Measurements from ENCODE around the gene INSM2.

Gene INSM2

DNA sequence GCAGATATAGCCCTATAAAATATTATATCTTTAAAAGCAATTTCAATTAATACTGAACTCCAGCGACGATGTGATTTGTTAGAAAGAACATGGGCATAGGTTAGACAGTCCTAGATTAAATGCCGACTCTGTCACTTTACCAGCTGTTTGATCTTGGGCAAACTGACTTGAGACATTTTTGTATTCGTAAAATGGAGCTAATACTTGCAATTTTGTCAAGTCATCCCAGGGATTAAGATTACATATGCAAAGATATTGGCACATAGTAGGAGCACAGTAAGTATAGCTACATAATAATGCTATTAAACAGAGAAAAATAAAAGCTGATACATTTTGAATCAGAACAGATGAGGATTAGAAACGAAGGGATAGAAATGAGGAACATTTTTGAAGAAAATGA is 9.0 kb downstream of the INSM2 start:
- DNase-seq (ENCODE audit: low read depth in 2 of 2) = no peak

DNA sequence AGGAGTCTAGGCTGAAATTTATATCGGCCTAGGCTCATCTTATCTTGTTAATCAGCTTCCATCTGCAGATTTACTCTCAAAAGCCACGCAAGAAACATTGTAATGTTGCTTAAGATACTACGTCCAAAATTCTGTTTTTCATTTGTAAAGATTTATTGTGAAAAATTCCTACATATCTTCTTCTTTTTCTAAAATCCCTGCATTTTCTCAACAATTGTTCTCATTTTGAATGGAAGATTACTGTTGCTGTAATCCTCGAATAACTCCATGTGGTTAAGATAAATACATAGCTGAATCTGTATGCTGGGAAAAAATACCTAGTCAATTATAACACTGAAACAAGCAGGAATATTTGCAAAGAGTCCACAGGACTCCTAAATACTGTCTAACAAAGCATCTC is 15.6 kb downstream of the INSM2 start:
- DNase-seq (ENCODE audit: low read depth in 2 of 2) = no peak

GRCh38 chr14:35551081-35551480 is 17.1 kb downstream of the INSM2 start:
- DNase-seq (ENCODE audit: low read depth in 2 of 2) = no peak

DNA sequence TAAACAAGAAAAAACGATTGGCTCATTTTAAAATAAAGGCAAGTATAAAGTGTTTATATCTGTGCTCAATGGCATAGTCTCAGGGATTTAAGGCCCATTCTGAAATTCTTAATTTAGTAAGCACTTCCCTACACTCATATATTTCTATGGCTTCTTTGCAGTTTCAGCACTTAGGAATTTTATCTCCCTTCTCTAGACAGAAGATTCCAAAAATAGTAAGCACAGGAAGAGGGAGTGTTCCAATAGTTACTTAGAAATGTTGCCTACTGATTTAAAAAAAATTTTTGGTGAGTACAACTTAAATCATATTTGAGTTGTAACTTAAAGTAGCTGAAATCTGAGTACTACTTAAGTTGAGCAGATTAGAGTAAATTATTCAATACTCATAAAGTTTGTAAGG is 19.8 kb downstream of the INSM2 start:
- no peak for DNase-seq (ENCODE audit: low read depth in 2 of 2)

DNA sequence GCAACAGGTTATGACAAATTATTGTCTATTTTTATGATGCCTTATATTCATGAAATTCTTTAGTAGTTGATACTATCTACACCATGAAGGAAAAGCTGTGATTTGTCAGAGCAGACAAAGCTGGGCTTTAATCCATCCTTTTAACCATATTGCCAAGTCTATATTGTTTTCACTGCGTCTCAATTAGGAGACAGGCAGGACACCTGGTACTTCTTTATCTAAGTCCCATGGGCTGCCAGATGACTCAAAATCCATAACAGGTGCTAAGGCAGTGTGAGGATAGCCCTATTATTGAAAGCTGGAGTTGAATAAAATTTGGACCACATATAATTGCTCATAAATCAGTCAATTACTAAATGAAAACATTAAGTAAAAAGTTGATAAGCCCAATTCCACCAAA is 22.6 kb downstream of the INSM2 start:
- DNase-seq (ENCODE audit: low read depth in 2 of 2) = no peak

- DNase-seq (ENCODE audit: low read depth in 2 of 2) = no peak
These were observed 23.3 kb downstream of the INSM2 start for GRCh38 chr14:35557221-35557747.

DNA sequence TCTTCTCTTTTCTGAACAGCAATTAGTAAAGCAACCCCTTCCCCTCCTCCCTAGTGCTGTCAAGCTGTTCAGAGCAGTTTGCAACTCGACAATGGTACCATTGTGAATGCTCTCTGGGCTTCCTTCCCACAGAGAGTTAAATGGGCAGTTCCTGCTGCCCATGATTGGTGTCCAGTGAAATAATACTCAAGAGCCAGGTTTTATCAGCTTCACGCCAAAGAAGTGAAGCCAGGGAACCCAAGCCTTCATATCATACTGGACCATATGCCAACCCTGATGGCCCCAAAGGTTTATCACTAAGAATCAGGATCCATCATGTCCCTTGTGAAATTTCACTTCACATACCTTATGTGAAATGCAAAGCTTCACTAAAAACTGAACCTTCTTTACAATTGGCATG is 24.7 kb downstream of the INSM2 start:
- DNase-seq (ENCODE audit: low read depth in 2 of 2) = no peak

DNA sequence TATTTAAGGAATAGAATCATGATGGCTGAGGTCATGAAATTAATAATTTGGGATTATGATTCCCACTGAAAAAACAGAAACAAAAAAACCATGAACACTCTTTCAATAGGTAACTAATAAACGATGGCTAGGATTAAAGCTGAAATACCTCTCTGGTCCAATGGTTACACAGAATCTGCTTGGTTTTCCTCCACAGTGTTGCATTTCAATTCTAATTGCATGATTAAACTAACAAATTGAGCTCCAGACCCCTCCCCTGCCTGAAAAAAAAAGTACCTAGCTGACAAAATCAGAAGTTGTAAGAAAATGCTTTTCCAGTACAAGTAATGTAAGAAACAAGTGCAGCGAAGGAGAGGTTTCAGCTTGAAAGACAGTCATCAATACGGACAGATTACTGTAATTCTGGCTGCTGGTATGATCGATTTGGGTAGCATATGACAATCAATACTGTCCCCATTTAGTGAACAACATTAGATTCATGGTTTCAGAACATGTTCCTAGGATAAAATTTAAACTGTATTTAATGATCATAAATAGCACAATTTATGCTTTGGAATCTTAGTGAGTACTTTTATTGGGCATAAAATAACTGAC is 32.0 kb downstream of the INSM2 start:
- DNase-seq (ENCODE audit: low read depth in 2 of 2) = no peak

GRCh38 chr14:35571598-35571997 is 37.6 kb downstream of the INSM2 start:
- DNase-seq (ENCODE audit: low read depth in 2 of 2) = no peak

GRCh38 chr14:35573911-35574310 is 39.9 kb downstream of the INSM2 start:
- DNase-seq (ENCODE audit: low read depth in 2 of 2) = no peak

DNA sequence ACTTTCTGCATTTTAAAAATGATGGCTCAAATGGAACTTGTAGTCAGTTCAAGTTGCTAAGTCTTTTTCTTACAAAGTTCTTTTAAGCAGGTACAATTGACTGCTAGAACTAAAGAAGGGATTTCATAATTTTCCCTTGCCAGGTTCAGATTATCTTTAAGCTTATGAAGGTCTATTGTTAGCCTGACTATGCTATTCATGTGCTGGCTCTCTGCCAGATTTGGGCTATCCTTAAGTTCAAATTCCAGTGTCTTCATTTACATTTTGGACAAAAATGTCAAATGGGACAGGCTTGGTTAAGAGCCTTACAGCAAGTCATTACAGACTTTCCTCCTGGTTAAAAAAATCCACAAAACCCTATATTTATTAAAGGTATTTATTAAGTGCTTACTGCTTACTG is 42.3 kb downstream of the INSM2 start:
- DNase-seq (ENCODE audit: low read depth in 2 of 2) = no peak

GRCh38 chr14:35576856-35577255 is 42.9 kb downstream of the INSM2 start:
- DNase-seq (ENCODE audit: low read depth in 2 of 2) = no peak

DNA sequence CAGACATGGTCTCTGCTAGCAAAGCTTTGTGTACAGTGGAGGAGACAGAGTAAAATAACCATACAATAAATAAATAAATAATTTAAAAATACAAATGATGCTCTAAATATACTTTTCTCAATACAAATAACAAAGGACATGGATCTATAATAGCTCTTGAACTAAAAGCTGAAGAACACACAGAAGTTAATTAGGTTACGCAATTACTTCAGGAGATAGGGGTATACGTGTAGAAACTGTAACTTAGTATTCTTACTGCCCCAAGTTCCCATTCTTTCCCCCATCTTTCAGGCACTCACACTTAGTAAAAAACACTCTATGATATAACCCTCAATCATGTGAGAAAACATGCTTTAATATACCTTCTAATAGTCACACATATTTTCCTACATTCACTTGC is 44.2 kb downstream of the INSM2 start:
- no peak for DNase-seq (ENCODE audit: low read depth in 2 of 2)

- no peak for DNase-seq (ENCODE audit: low read depth in 2 of 2)
These were observed 44.7 kb downstream of the INSM2 start for GRCh38 chr14:35578639-35579038.
